EH (cell line): ENCODE data around the gene PNMT.
"Not testable (repeated sequence)": the region's sequence is repeated elsewhere in the genome, so short reads cannot be mapped to it uniquely, and the experiment has no call there.

Source experiments
- DNase-seq: peaks from one replicate; pipeline ENCODE4 v3.0.0-alpha.2; 2015; ENCODE audit warnings: low read depth

PNMT gene

DNA sequence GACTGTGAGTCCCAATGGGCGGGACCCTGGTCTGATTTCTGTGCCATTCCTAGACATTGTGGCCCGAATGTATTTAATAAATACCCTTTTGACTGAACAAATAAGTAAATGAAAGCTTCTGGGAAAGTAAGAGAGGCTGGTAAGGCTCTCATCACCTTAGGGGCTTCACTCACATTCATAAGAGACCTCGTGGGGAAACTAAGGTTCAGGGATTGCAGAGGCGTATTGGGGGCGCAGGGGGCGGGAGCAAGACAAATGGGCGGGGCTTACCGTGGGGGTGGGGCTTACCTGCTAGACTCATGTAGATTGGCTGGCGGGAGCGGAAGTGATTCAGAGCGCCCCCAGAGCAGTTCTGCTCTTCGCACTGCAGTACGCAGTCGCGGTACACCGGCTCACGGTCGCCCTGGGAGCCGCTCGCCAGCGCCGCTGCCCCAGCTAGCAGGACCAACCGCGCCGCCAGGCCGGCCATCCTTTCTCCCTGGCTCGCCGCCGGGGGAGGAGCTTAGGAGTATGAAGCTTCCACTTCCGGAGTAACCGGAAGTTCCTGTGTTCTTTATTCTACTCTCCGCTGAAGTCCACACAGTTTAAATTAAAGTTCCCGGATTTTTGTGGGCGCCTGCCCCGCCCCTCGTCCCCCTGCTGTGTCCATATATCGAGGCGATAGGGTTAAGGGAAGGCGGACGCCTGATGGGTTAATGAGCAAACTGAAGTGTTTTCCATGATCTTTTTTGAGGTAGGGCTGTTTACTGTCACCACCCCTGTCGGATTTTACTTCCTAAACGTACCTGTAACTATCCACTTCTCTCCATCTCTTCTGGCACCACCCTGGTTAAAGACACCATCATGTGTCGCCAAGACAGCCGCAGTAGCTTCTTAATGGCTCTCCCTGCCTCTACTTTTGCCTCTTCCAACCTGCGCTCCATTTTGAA lies 19.6 kb downstream of the PNMT start, which contains the start of gene PGAP3:
TSS of gene PGAP3 (minus strand) at position 512 of the 929 bp plus-strand sequence. CDS start at position 469, 43 bp downstream.
- DNase-seq = peak; percentile 92

DNA sequence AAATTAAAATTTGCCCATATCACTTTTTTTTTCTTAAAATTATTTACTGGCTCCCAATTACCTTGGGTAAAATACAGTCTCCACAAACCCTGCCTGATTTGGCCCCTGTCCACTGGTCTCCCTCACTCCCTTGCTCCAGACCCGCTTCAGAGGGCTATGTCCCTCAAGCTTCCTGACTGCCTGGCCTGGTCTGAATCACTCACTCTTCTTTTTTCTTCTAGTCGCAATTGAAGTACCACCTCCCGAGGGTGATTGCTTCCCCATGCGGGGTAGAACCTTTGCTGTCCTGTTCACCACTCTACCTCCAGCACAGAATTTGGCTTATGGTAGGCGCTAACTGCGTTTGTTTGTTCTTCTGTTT lies 20.2 kb downstream of the PNMT start:
- DNase-seq = peak; percentile 27

DNA sequence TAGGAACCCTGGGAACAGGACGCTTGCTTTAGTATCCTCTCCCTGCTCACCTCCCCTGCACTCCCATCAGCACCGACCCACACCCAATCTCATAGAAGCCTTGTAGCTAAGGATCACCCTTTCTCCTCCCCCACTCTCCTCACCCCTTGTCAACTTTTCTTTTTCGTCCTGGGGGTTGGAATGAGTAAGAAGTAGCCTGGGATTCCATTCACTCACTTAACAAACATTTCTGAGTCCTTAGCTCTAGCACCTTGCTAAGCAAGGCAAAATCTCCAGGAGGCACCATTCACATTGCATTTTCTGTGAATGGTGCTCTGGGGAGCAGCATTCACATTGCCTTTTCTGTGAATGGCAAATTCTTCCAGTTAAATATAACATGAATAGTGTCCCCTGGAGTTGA lies 20.7 kb downstream of the PNMT start:
- DNase-seq = no peak

DNA sequence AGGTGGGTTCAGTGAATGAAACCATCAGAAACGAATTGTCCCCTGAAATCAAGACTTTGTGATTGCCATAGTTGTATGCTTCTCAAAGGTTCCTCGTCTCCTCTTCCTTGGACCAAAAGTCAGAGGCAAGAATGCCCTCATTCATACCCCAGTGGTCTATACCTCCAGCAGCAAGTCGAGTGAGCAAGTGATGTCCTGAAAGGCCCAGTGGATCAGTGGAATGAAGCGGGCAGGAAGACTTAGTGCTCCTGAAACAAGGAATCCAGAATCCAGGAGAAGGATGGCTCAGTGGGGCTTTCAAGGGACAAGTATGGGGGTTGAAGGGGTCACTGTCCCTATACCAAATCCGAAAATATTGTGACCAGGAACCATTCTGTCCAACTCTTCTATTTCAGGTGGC lies 26.3 kb downstream of the PNMT start:
- DNase-seq = no peak

DNA sequence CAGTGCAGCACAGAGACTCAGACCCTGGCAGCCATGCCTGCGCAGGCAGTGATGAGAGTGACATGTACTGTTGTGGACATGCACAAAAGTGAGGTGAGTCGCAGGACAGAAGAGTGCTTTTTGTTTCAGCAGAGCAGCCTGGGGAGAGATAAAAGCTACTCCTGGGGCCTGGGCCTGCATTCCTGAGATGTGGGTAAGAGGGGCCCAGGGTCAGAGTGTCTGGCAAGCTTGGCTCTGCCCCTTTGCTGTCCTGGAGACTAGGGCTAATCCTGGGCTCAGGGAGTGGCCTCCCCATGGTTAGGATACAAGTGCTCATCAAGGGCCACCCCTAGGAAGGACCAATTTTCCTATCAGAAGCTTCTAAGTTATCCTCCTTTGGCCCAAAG lies 26.8 kb downstream of the PNMT start:
- DNase-seq = no peak

DNA sequence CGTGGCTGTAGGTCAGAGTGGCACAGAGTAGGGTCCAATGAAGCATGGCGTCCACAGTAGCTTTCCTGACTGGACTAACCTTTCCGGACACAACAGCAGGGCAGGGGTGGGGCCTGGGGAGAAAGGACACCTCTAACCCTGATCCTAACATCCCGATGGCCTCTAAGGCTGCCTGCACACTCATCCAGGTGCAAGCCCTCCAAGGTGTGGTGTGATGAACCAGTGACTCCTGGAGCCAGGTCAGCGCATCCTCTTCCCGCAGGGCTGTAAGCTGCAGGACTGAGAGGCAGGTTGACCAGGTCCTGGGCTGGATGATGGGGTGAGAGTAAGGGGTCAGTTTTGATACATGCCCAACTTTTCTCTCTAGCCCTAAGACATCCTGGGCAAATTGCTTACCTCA lies 28.5 kb downstream of the PNMT start:
- DNase-seq = no peak

DNA sequence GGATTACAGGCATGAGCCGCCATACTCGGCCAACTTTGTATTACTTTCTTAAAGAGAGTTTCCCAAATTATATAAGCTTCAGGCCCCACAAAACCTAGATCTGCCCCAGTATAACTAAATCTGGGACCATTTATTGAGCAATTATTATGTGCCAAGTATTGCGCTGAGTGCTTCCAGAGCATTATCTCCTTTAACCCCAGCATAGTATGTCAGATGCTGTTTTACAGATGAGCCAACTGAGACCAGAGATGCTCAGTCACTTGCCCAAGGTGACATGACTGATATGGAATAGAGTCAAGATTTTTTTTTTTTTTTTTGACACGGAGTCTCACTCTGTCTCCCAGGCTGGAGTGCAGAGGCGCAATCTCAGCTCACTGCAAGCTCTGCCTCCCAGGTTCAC lies 29.7 kb downstream of the PNMT start:
- no peak for DNase-seq

DNA sequence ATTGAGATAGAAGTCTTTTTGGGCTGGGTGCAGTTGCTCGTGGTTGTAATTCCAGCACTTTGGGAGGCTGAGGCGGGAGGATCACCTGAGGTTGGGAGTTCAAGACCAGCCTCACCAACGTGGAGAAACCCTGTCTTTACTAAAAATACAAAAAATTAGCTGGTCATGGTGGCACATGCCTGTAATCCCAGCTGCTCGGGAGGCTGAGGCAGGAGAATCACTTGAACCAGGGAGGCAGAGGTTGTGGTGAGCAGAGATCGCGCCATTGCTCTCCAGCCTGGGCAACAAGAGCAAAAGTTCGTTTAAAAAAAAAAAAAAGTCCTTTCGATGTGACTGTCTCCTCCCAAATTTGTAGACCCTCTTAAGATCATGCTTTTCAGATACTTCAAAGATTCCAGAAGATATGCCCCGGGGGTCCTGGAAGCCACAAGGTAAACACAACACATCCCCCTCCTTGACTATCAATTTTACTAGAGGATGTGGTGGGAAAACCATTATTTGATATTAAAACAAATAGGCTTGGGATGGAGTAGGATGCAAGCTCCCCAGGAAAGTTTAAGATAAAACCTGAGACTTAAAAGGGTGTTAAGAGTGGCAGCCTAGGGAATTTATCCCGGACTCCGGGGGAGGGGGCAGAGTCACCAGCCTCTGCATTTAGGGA lies 31.0 kb downstream of the PNMT start:
- not testable (repeated sequence) for DNase-seq

DNA sequence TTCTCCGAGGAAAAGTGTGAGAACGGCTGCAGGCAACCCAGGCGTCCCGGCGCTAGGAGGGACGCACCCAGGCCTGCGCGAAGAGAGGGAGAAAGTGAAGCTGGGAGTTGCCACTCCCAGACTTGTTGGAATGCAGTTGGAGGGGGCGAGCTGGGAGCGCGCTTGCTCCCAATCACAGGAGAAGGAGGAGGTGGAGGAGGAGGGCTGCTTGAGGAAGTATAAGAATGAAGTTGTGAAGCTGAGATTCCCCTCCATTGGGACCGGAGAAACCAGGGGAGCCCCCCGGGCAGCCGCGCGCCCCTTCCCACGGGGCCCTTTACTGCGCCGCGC lies 31.5 kb downstream of the PNMT start, which contains the start of gene ERBB2:
TSS of gene ERBB2 (plus strand) at position 247 of the 330 bp plus-strand sequence. CDS start 175 bp downstream, outside the sequence.
- DNase-seq = peak; percentile 85

DNA sequence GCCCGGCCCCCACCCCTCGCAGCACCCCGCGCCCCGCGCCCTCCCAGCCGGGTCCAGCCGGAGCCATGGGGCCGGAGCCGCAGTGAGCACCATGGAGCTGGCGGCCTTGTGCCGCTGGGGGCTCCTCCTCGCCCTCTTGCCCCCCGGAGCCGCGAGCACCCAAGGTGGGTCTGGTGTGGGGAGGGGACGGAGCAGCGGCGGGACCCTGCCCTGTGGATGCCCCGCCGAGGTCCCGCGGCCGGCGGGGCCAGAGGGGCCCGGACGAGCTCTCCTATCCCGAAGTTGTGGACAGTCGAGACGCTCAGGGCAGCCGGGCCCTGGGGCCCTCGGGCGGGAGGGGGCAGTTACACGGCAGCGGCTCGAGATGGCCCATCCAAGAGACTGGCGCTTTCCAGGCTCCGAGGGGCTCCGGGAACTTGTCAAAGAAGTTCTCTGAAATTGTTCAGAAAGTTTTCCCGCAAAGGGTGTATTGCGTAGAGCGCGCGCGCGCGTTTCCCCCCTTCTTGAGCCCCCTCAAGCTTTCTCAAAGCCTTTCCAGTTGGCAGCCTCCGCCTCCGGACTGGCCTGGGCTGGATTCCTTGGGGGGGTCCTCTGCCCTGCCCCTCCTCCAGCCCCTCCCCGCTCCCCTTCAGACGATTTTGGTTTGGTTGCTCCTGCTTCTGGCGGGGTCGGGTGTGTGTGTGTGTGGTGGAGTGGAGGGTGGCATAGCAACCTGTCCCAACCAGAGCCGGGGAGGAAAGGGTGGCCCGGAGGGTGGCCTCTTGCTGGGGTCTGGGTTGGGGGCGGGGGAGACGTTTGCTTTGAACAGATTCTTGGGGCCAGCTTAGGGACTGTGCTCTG lies 32.1 kb downstream of the PNMT start:
- peak; percentile 32 for DNase-seq

DNA sequence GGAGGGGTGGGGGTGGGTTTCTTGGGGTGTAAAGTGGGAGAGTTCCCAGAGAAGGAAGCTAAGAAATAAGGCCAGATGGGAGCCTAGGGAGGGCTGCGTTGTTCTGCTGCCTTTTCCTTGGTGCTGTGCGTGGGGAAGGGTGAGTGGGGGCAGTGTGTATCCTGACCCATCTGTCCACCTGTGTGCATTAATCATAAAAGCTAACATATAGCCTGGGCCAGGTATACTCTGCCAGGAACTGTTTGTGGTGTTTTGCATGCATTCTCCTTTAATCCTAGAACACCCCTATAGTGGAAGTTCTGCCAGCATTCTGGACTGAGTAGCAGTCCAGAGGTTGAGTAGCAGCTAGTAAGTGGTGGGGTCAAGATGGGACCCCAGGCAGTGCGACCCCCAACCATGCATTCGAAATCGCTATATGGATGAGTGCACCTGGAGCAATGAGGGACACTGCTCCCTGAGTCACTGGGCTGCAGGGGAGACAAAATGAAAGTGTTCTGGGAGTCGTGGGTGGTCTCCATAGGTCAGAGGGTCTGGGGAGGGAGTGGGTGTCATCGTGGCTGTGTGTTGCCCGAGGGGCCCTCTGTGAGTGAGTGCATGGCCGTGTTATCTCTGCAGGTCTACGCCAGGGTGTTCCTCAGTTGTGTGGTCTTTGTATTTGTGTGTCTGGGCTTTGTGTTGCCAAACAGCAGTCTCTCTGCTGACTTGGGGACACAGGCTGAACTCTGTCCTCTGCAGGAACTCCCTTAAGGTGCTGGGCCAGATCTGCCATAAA lies 32.9 kb downstream of the PNMT start:
- no peak for DNase-seq

DNA sequence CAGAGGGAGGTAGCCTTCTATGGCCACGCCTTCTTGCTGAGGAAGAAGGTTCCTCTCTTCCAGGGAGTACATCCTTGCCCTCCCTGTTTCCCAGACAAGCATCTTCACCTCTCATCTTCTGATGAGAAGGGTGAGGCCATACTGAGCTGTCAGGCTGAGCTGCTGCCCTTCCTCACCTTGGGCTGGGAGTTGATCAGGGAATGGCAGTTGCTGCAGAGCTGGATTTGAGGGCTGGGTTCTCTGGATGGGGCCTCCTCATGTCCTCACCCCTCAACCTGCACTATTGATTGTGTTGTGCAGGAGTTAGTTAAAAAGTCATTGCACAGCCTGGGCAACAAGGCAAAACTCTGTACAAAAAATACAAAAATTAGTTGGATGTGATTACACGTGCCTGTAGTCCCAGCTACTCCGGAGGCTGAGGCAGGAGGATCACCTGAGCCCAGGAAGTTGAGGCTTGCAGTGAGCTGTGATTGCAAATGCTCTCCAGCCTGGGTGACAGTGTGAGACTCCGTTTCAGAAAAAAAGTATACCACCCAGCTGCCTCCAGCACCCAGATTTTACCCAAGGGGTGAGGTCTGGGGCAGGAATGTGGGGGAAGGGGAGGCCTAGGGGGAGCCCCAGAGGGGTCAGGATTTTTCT lies 33.6 kb downstream of the PNMT start:
- DNase-seq = peak; percentile 15

DNA sequence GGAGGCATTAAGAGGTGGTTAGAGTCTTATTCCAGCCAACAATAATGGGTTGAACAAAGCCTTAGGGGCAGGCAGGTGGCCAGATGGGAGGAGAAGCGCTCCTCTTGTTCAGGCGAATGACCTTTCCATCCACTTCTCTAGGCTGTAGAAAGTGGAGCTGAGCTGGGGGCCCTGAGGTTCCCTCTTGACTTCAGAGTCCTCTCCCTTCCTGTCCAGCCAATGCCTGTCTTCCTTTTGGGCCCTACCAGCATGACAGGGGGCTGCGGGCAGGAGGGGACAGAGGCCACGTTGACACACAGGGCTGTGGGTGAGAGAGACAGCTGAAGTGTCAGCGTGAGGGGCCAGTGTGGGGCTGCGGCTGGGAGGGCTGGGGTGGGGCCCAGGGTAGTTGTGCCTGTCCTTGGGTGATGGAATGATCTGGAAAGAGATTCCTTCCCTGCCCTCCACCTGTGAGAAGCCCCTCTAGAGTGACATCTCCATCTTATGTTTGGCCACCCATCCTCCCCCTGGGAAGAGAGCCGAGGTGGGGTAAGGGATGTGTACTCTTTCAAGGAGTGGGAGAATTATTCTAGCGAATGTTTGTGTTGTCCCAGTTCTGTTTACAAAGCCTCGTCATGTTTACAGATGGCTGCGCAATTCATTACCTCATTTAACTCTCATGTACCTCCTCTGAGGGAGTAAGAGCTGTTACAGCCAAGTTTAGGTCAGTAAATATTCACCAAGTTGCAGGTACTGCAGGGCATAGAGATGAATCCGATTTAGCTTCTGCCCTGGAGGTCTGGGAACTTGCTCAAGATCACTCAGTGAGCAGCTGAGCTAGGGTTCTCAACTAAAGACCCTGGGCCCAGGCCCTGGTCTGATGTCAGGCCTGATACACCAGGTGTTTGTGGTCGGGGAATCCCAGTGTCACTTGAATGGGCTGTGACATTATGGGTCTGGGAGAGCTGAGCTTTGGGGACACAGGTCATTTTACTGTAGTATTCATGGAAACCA lies 34.9 kb downstream of the PNMT start:
- DNase-seq = no peak

DNA sequence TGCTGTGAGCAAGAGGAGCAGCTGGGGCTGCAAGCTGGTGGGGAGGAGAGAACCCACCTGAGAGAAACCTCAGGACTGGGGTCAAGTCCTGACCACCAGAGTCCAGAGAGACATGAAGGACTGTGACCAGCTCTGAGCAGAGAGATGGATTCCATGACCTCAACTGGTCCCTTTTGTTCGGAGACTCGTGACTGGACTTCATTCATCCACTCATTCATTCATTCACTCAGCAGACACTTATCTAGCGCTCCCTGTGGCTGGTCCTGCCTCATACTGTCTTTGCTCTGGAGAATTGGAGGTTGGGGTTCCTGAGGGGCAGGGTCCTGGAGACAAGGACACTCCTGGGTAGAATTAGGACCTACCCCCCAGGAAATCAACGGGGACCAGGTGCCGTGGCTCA lies 35.7 kb downstream of the PNMT start:
- DNase-seq = no peak

DNA sequence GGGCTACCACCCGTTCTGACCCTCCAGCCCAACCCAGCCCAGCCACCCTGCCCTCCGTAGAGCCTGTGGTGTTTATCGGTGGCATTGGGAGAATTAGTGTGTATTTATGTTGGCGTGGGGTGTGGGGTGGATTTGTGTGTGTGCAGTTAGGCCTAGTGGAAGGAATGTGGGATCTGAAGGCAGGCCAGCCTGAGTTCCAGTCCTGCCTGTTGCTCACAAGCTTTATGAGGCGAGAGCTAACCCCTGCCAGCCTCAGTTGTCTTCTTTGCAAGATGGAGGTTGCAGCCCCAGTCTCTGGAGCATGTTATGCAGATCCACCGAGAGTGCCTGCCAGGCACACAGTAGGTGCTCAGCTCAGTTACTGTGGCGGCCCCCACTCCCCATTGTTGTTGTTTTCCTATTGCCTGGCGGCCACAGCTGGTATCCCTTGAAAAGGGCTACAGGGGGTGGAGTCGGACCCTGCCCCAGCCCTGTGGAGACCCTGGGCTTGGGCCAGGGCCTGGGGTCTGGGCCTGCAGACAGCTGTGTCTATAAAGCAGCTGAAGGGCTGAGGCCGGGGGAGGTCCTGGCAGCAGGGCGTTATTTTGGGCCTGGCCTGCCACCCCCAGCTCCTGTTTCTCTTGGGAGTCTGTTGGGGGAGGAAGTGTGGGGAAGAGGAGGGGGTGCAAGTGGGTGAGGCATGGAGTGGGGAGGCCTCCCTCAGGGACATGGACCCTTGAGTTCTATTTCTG lies 36.7 kb downstream of the PNMT start:
- peak; percentile 41 for DNase-seq

DNA sequence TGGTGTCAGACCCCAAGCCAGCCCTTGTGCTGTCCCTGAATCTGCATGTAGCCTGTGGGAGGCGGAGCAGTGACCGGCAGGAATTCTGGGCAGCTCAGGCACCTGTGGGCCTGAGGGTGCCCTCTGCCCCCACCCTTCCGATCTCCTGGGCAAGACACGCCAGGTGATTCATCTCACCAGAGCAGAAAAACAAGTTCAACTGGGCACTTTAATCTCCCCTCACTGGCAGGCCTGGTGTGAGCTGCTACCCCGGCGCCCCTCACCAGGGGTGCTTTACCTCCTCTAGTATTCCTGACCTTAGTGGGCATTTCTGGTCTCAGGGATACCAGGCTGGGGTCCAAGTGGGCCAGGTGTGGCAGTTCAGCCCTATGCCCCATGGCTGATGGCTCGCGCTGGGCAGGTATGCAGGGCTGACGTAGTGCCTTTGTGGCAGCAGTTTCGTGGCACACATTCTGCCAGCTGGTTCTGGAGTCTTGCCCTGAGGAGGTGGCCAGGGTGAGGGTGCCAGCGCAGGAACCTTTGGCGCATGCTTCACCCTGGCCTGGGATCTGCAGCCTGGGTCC lies 37.6 kb downstream of the PNMT start:
- DNase-seq = no peak

DNA sequence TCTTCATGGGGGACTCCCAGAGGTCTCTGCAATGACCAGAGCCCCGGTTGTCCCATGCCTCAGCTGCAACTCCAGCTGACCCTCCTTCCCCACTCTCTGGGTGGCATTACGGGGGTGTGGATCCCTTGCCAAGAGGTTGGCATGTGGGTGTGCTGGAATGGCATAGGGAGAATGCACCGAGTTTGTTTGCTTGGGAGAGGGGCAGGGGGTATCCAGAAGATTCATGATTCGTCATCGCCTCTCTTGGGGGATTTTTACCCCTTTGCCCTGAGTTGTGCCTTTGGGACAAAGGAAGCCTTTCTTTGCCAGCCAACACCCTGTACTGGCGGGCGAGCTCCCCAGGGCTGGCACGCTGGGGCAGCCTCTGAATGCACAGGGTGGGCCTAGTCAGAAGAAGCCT lies 38.1 kb downstream of the PNMT start:
- DNase-seq = no peak

DNA sequence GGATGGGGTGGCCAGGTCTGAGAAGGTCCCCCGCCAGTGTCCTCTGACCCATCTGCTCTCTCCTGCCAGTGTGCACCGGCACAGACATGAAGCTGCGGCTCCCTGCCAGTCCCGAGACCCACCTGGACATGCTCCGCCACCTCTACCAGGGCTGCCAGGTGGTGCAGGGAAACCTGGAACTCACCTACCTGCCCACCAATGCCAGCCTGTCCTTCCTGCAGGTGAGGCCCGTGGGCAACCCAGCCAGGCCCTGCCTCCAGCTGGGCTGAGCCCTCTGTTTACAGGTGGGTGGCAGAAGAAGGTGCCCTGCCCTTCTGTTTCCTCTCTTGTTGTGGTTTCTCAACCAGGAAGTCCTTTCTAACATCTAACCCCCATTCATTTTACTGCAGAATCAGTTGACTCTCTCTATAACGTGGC lies 38.7 kb downstream of the PNMT start:
- no peak for DNase-seq
